DMS53 treated with DMSO at 0.1 percent for 48 hours (cell line): ENCODE data around the gene PBX1.

Source experiments
- DNase-seq: peaks from one replicate; lab custom pipeline; 2025; ENCODE audit not compliant: unreplicated experiment; lab: John Stamatoyannopoulos, UW

PBX1 gene

DNA sequence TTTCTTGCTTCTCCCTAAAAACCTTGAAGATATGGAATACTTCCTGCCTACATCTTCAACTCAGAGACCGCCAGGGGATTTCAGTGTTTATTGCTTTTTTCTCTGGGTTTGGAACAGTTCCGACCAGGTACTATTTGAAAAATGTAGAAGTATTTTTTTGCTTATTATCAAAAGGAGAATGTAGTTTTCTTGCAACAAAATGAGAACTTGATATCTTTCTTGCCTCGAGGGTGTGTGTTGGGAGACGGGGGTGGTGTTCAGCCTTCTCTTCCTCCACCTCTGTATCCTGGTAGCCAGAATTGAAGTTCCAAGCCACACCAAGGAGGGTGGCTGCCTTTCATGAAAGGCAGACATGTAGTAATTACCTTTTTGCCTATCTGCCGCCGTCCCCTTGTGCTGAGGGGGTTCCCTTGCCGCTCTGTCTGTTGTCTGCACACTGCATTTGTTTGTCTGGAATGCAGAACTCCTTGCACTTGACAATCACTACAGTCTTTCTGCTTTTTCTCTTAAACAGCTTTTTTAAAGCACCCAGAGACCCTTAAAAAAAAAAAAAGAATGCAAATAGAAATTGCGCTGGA lies 212.1 kb downstream of the PBX1 start:
- no peak for DNase-seq

DNA sequence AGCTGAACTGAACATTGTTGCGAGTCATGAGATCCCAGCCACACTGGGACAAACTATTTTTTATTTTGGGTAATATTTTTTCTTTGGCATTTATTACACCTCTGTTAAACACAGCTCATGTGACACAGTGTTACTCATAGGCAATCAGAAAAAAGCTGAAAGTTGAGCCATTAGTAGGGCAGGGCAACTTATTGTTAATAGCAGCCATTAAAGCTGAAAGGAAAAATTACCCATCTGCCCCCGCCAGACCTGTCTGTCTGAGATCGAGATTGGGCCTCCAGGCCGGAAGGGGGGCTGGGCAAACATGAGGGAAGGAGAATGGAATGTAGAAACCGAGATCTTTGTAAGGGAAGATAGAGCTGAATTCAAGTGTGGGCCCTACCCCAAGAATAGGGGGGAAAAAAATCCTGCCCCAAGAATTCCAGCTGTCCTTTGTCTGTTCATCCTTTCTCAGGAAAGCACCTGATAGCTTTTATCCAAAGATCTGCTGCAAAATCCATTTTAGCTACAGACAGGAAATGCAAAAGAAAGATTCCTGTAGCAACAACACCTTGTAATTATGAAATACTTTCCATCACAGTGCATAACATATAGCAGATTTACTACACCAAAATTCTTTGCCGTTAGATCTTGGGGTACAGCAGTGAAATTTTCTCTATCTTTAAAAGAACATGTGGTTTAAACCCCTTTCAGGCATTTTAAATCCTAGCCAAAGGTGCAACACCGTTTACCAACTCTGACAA lies 212.8 kb downstream of the PBX1 start:
- no peak for DNase-seq

DNA sequence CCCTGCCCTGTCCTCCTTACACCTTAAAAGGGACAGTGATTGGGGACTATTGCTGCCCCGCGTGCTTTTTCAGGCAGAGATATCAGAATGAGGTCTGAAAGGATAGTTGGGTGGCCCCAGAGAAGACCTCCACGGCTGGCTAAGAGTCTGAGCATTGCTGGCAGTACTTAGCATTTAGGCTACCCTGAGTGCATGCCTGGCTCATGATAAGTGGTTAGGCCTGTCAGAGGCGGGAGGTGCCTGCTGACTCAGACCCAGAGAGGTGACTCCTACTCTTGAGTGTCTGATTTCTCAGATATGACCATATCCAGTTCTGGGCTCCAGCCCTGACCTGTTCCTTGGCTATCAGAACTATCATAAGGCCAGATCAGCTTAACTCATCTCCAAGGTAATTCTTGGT lies 213.7 kb downstream of the PBX1 start:
- DNase-seq = peak; percentile 92

DNA sequence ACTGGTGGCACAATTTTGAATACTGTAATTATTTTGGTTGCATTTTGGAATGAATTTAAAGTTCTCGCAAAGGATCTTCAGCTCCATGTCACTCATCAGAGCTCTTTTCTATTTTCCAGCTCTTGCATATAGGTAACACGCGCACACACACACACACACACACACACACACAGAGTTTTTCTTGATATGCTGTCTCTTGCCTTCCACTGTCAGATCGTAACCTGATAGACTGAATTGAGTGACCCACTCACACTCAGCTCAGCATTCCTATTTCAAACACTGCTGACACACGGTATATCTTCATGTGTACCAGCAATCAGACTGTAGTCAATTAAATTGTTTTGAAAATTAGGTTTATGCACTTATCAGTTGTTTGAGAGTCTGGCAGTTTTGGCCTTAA lies 214.1 kb downstream of the PBX1 start:
- no peak for DNase-seq

DNA sequence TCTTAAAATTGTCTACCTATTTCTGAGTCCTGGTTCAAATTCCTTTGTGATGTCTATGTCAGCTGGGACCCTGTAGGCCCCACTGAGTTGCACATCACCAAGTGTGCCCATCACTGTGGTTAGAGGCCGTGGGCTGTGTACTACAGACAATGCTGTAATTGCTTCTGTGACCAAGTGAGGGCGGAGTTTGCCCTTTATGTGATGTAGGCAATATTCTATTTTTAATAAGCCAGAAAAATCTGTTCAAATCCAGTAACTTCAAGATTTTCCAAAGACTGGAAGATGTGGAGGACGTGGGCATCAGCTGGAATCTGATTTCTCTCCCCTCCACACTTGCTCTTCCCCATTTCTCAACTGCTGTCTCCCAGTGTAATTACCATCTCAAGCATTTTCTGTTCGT lies 215.4 kb downstream of the PBX1 start:
- DNase-seq = no peak

DNA sequence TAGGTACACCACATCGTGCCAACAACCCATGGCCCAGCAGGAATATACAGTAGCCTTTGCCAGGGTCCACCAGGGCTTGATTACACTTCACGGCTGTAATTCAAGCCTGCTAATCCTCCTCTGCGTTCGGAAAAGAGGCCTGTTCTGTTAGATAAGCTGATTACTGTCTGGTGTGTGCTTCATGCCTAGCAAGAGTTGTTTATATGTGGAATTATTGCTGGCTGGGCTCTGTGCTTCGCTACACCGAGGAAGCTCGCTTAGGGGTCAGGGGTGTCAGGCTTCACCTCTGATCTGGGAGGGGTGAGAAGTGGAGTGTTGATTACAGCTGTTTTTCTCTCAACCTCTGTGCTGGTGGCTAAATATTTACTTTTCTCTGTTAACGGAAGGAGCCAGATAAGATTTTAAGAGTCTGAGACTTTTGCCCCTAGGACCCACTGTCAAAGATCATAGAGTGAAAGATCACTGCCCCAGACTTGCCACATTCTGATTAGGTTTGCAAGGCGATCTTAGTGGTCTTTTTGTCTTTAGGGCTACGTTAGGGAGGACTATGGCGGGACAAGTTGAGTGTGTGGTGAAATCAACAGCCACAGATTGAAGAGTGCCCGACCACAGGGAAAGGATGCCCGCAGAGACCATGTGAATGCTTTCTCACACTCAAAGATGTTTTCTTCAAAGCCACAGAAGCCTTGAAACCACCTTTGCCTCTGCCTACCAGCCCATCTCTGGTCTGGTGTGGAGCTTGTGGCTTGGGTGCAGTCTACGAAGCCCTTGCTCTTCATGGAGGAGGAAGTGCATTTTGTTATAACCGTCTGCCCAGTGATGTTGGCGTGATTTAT lies 216.1 kb downstream of the PBX1 start:
- peak; percentile 9 for DNase-seq

DNA sequence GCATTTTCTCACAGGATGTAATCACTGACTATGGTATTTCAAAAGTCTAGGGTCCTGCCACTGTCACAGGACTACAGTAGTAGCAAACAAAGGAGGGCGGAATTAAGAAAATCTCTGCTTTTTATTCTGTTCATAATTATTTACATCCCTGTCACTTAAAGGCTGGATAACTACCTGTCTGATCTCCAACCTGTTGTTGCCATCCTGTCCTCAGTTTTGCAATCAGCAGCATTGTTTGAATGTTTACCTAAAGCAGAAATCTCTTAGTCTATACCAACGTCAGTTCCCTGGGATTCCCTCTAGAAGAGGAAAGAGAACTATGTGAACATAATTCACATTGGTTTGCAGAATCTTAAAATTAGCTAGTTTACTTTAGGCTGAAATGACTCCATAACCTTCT lies 218.5 kb downstream of the PBX1 start:
- no peak for DNase-seq

DNA sequence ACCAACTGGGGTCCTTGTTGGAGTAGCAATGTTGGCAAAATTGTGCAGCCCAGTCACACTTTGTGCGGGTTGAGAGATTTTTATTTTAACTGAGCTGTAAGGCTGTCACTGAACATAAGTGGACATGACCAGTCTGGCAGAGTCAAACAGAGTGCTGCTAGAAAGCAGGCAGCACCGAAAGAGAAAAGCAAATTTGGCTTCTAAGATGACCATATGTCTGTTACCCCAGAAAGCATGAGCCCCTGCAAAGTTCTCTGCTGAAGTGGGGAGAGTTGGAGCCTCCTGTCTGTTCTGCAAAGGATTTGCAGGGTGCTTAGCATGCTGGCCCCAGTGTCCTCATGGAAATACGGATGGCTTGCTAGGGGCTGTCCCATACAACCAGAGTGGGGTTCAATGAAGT lies 220.4 kb downstream of the PBX1 start:
- no peak for DNase-seq

DNA sequence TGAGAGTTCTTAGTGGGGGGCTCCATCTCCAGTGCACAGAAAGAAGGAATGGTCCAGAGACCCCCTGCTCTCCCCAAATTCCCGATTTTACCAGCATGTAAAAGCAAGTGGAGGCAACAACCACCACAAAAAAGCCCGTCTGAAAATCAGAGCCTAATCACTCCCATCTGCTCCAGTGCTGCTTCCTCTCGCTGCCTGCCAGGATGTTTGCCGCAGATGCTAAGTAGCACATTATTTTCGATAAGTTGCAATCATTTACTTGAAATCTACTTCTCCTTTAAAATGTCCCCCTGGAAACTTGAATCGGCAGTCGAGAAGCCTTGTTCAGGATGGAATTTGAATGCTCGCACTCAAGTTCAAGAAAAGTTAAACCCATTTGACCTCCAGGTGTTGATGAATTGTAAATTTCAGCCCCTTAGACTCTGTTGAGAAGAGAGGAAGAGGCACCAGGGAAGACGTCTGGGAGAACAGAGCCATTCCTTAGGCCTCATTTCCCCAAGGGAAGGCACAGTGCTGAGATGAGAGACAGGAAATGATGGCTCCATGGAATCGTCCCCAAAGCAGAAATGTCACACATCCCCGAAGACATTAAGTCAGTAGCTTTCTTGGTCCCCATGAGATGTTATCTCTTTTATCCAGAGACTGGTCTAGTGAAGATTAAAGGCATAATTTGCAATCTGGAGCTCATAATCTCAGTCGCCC lies 221.3 kb downstream of the PBX1 start:
- no peak for DNase-seq

DNA sequence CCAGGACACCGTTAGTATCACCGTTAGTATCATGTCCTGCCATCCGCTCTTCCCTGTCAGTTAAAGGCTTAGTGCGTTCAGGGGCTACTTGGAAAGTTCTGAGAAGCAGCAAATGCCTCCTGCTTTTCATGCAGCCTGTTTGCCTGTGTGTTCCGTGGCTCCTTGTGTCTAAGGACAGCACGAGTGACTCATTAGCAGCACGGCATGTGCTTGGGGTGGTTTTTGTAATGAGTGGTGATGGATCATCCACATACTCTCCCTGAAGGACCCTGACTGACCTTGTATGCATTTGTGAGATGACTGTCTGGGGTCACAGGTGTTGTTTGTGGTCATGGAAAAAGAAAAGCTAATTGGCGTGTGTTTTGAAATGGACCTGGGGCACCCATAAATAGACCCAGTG lies 221.9 kb downstream of the PBX1 start:
- no peak for DNase-seq

DNA sequence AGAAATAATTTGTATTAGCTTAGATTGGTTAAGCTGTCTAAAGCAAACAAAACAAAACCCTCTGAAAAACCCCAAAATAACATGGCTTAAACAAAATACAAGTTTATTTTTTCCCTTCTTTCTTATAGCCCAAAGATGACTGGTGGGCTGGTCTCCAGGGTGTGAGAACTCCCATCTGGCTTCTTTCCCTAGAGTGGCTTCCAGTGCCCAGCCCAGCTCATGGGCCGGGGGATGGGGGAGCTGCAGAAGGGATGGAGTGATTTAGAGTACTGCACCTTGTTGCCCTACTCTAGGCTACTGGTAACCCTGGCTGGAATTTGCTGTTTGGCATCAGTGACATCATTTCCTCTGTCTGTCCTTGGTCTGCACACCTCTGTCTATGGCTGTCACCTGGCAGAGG lies 223.0 kb downstream of the PBX1 start:
- peak; percentile 31 for DNase-seq

DNA sequence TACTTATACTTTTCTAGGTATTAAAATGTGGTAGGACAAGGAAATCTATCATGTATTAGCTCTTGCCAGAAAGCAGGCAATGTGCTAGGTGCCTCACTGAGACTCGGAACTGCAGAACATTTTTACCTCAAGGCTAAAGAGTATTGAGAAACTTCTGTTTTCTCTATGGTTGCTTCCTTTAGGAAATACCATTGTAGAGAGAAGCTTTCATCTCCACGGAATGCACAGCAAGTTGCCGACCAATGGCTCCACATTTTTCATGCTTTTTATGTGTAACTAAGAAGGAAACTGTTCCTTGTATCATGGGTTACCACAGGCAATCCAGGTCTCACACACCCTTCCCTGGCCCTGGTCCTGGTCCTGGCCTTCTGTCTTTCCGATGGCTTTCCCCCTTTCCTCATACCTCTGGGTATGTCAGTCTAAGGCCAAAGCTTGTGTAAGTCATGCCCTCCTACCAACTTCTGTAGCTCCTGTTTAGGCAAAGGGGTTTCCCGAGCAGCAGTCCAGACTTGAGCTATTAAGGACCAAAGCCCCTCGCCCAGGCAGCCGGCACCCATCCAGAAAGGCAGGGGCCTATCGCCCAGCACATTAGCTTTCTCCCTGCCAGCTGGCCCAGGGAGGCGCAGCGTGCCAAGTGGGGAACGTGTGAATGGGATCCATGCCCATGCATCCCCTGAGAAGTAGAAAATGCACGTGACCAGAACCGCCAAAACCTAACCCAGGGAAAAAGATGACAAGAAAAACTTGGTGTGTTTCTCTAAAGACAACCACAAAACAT lies 225.0 kb downstream of the PBX1 start:
- no peak for DNase-seq

DNA sequence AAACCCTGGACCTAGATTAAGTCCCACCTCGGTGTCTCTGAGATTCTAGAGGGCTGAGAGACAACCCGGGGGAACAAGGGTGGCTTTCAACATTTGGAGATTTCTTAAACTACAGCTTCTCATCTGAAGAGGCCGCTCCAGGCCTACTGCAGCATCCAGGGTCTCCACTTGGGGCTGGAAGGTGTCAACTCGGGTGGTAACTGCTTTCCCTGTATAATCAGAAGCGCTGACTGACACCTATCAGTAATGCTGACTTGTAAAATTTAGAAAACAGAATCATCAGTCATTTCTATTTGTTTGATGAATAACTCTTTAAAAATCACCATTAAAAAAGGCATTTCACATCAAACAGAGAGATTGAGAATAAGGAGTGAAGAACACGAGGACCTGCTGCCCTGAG lies 226.0 kb downstream of the PBX1 start:
- DNase-seq = no peak

DNA sequence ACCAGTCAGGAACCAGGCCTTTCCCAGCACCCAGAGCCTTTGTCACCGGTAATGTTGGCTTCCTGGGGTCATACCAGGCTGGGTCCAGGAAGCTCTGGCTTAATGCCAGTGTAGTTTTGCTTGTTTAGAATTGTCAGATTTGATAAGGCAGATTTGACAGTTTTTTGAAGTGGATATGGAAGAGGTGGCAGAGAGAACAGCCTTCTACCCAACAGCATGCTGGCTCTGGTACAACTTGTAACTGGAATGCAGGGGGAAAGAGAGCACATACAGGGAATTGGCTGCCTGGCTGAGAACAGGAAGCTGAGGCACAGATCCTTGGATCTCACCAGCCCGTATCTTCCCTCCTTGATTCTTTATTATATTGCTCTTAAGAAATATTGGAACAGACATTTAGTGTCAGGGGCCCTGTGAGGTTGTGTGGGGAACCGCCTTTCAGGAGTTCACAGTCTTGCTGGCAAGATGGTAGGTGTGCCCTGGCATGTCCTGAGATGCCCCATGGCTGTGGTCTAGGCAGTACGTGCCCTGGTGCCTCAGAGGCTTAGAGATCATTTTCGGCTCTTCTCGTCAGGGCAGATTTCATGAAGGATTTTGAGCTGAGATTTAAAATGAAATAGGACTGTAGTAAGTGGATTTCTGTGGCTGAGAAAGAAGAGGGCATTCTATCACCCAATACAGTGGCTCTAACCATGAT lies 227.0 kb downstream of the PBX1 start:
- no peak for DNase-seq

DNA sequence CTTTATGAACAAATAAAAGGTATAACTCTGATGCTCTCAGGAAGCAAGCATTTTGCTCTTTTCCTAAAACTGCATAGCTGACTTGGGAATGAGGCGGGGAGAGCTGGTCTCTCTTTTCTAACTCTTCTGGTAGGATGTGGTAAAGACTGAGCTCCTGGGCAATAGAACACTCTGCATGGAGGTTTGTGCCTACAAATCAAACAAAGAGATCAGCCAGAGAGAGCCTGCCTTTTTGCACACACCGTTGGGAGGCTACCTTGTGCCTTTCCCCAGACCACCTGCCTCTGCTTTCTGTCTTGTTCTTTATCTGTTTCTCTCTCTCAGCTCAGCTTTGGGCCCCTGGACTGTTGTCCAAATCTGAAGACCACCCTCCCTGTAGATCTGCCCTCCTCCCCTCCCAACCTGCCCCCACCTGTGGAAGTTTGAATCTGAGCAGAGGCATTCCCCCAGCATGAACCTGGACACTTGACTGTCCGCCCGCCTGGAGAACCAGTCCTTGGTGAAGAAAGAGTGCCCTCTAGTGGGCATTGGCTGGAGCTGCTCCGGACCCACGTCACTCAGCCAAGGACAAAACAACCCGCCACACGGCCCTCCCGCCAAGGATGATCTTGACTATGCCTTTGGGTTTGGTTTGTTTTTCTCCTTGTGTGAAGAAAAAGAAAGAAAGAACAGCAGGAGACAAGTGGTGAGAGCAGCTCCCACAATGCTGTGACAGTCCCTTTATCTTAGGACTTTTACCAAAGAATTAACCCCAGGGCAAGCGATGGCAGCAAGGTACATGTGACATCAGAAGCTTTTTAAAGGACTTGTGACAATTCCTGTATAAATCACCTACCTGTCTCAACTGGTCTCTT lies 228.2 kb downstream of the PBX1 start:
- DNase-seq = peak; percentile 55

DNA sequence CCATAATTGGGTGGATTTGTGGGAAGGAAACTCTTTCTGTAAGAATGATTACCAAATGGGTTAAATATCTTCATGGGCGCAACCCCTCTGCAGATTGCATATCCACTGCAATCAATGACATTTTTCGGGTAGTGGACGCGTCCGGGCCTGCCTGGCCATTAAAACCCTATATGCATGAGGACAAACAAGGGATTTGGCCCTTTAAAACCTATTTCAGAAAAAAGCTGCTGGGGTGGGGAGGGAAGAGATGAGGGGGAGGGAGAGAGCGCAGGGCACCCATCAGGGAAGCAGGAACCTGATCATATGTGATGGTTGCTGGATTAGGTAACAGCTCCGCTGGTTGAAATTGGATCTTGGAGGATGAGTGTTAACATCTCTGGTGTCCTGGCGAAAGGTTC lies 228.8 kb downstream of the PBX1 start:
- DNase-seq = no peak

DNA sequence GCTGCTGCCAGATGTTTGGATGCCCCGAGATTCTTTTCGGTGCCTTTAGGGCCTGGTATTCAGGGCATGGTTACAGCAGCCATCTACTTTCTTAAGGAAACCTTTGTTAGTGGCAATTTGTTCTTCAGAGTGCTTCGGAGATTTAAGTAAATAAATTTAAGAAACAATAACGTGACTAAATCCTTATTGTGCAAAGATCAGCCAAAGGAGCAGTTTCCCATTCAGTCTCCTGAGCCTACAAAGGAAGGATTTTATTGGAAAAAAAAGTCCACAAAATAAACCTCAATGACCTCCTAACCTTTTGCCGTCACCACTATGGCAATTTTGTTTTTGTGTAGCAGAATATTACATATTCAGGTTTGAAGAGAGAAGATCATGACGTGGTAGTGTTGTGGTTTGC lies 231.1 kb downstream of the PBX1 start:
- no peak for DNase-seq

DNA sequence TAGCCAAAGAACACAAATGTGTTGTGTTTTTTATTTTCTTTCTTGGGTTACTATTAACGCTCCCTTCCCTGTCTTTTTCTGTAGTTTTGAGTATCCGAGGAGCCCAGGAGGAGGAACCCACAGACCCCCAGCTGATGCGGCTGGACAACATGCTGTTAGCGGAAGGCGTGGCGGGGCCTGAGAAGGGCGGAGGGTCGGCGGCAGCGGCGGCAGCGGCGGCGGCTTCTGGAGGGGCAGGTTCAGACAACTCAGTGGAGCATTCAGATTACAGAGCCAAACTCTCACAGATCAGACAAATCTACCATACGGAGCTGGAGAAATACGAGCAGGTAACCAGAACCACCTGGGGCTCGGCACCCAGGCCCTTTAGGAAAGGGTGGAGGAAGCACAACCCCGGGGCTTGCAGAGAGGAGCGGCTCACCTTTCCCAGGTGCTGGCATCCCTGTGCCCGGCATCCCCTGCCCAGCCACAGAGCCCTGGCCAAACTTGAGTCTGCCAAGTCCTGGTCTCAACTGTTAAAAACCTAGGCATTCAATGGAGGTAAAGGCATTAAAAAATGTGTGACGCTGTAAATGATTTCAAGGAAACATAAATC lies 233.5 kb downstream of the PBX1 start:
- DNase-seq = no peak

DNA sequence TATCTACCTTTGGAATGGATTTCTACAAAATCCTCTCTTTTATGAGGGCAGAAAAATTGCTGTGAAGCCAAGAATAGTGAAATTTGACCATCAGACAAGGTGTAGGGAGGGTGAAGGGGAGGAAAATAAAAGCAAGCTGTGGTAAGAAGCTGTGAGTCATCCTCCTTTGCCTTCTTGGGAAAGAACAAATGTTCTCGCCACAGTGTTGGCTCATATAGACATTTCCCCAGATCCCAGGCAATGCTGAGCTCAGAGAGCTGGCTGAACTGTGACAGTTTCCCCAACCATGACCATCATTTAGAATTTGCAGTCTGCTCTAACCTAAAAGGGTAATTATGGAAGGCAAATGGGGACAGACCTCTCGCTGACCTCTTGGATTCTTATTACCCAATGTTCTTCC lies 235.4 kb downstream of the PBX1 start:
- no peak for DNase-seq
